ENCODE measurements around the gene PLEKHM2. TPM values are rescaled to one million over a fixed set of nuclear protein-coding genes. Genes with fewer than 3 reads are reported as not detected.

The PLEKHM2 gene
- total RNA-seq, 1 donor from 2014 or later: 16.7 TPM

- H3K4me1 Mint-ChIP-seq: peaks cover 6% of the 10 kb centered on the region
- Histone ChIP-seq H3K4me3 (no peak overlapping the region), H3K9me3 (ENCODE audit: low read depth) (no peaks in the 10 kb centered on the region), H2AFZ (replicated peaks) (no peak overlapping the region), H3K27me3 (no peaks in the 10 kb centered on the region), H3K27ac (no peak overlapping the region), H4K20me1 (ENCODE audit: low read depth) (no peaks in the 10 kb centered on the region), H3K4me2 (no peak overlapping the region), H3K79me2 (ENCODE audit: low read depth) (no peaks in the 10 kb centered on the region), H3F3A (ENCODE audit: low read depth) (no peaks in the 10 kb centered on the region), H3K4me1 (no peaks in the 10 kb centered on the region), H3K36me3 (no peaks in the 10 kb centered on the region), H3K9ac (no peak overlapping the region)
- H3K9me3 Mint-ChIP-seq: no peaks in the 10 kb centered on the region
- H3K27me3 Mint-ChIP-seq (ENCODE audit: insufficient read depth, low read depth): peaks cover 2% of the 10 kb centered on the region
- DNase-seq (ENCODE audit: low spot score): no peak
- no peaks in the 10 kb centered on the region for H3K36me3 Mint-ChIP-seq
- H3K4me3 Mint-ChIP-seq: no peak overlapping the region
- no peak overlapping the region for H3K27ac Mint-ChIP-seq
- TF ChIP-seq CTCF (IDR thresholded peaks at IDR 0.05) (no peak), EZH2phosphoT487 (IDR thresholded peaks at IDR 0.05) (no peak), EZH2 (IDR thresholded peaks at IDR 0.05) (no peak)
Measured at GRCh38 chr1:15747378-15747777, 63.3 kb downstream of the PLEKHM2 start.

- Mint-ChIP-seq H3K4me3 (no peak overlapping the region), H3K9me3 (no peaks in the 10 kb centered on the region), H3K4me1 (peaks cover 6% of the 10 kb centered on the region), H3K27me3 (ENCODE audit: insufficient read depth, low read depth) (peaks cover 2% of the 10 kb centered on the region), H3K27ac (no peak overlapping the region), H3K36me3 (no peaks in the 10 kb centered on the region)
- Histone ChIP-seq H3K27ac (no peak overlapping the region), H3K4me1 (no peaks in the 10 kb centered on the region), H3K4me3 (no peak overlapping the region), H3K79me2 (ENCODE audit: low read depth) (no peaks in the 10 kb centered on the region), H3K4me2 (no peak overlapping the region), H3K36me3 (no peaks in the 10 kb centered on the region), H3K9me3 (ENCODE audit: low read depth) (no peaks in the 10 kb centered on the region), H2AFZ (replicated peaks) (no peak overlapping the region), H3K27me3 (no peaks in the 10 kb centered on the region), H3K9ac (no peak overlapping the region), H4K20me1 (ENCODE audit: low read depth) (no peaks in the 10 kb centered on the region), H3F3A (ENCODE audit: low read depth) (no peaks in the 10 kb centered on the region)
- TF ChIP-seq EZH2 (IDR thresholded peaks at IDR 0.05) (no peak), EZH2phosphoT487 (IDR thresholded peaks at IDR 0.05) (no peak), CTCF (IDR thresholded peaks at IDR 0.05) (no peak)
- no peak for DNase-seq (ENCODE audit: low spot score)
Measured at GRCh38 chr1:15748264-15748663, 64.1 kb downstream of the PLEKHM2 start.

GRCh38 chr1:15748690-15749398 lies 64.7 kb downstream of the PLEKHM2 start:
- H3K9me3 Mint-ChIP-seq: no peaks in the 10 kb centered on the region
- H3K27ac ChIP-seq: no peak overlapping the region
- H3K27ac Mint-ChIP-seq: no peak overlapping the region
- no peaks in the 10 kb centered on the region for H4K20me1 ChIP-seq (ENCODE audit: low read depth)
- no peaks in the 10 kb centered on the region for H3K4me1 ChIP-seq
- no peaks in the 10 kb centered on the region for H3K79me2 ChIP-seq (ENCODE audit: low read depth)
- no peaks in the 10 kb centered on the region for H3K9me3 ChIP-seq (ENCODE audit: low read depth)
- H3K27me3 ChIP-seq: no peaks in the 10 kb centered on the region
- peaks cover 6% of the 10 kb centered on the region for H3K4me1 Mint-ChIP-seq
- no peak overlapping the region for H3K4me2 ChIP-seq
- no peaks in the 10 kb centered on the region for H3K36me3 Mint-ChIP-seq
- H3K36me3 ChIP-seq: no peaks in the 10 kb centered on the region
- no peak overlapping the region for H3K4me3 ChIP-seq
- TF ChIP-seq EZH2phosphoT487 (IDR thresholded peaks at IDR 0.05) (no peak), CTCF (IDR thresholded peaks at IDR 0.05) (no peak), EZH2 (IDR thresholded peaks at IDR 0.05) (no peak)
- H2AFZ ChIP-seq (replicated peaks): no peak overlapping the region
- no peaks in the 10 kb centered on the region for H3F3A ChIP-seq (ENCODE audit: low read depth)
- H3K27me3 Mint-ChIP-seq (ENCODE audit: insufficient read depth, low read depth): peaks cover 2% of the 10 kb centered on the region
- no peak for DNase-seq (ENCODE audit: low spot score)
- no peak overlapping the region for H3K9ac ChIP-seq
- H3K4me3 Mint-ChIP-seq: no peak overlapping the region
